Calu3 (cell line): Measurements from ENCODE around the gene OR2W3. TPM values are rescaled to one million over a fixed set of nuclear protein-coding genes. Genes with fewer than 3 reads are reported as not detected.

ENCODE experiments used
- BruUV-seq: library from RNA; stranded (reverse); fragments of 400-500 nt; replicated peaks from 2 replicates; lab custom pipeline; 2021; lab: Mats Ljungman, UMichigan
- CTCF ChIA-PET: fragments of 300-600 bp; sonication (Branson Sonifier 250); formaldehyde crosslinking; loops from one replicate; lab custom pipeline; 2022; ENCODE audit warnings: antibody characterized with exemption; lab: Charles Lee
- DNase-seq: peaks from one replicate; pipeline ENCODE4 v3.0.0; 2022
- H3K27ac Mint-ChIP-seq: one replicate; pipeline ENCODE4 v1.8.0; 2022; ENCODE audit warnings: mixed read lengths; ENCODE audit not compliant: unreplicated experiment
- H3K27me3 Mint-ChIP-seq: one replicate; pipeline ENCODE4 v1.8.0; 2022; ENCODE audit warnings: mixed read lengths; ENCODE audit not compliant: unreplicated experiment
- H3K36me3 Mint-ChIP-seq: one replicate; pipeline ENCODE4 v1.8.0; 2022; ENCODE audit warnings: mild to moderate bottlenecking, moderate library complexity, mixed read lengths; ENCODE audit not compliant: insufficient read depth, unreplicated experiment
- H3K4me1 Mint-ChIP-seq: one replicate; pipeline ENCODE4 v1.8.0; 2022; ENCODE audit warnings: mild to moderate bottlenecking, low read depth, mixed read lengths; ENCODE audit not compliant: unreplicated experiment
- H3K4me3 Mint-ChIP-seq: one replicate; pipeline ENCODE4 v1.8.0; 2022; ENCODE audit warnings: mild to moderate bottlenecking, low read depth, moderate library complexity, mixed read lengths; ENCODE audit not compliant: unreplicated experiment
- H3K9me3 Mint-ChIP-seq: one replicate; pipeline ENCODE4 v1.8.0; 2022; ENCODE audit warnings: low read depth, mixed read lengths; ENCODE audit not compliant: unreplicated experiment
- intact Hi-C: fragments of 100-400 bp; cut with micrococcal nuclease; formaldehyde crosslinking; loops from one replicate; pipeline ENCODE4 v1.10.0; 2022; ENCODE audit not compliant: unreplicated experiment
- total RNA-seq: library from RNA; stranded (reverse); gene quantifications from 2 replicates; pipeline ENCODE4 v1.2.3, GENCODE V29; 2022
- TF ChIP-seq, protein P1 (sequence below): fragments of 200-600 bp; IDR thresholded peaks from one replicate; pipeline ENCODE4 v1.8.0; 2022; ENCODE audit warnings: antibody characterized with exemption; ENCODE audit not compliant: unreplicated experiment

OR2W3 gene
- total RNA-seq, 1 experiment from 2014 or later = not detected

DNA sequence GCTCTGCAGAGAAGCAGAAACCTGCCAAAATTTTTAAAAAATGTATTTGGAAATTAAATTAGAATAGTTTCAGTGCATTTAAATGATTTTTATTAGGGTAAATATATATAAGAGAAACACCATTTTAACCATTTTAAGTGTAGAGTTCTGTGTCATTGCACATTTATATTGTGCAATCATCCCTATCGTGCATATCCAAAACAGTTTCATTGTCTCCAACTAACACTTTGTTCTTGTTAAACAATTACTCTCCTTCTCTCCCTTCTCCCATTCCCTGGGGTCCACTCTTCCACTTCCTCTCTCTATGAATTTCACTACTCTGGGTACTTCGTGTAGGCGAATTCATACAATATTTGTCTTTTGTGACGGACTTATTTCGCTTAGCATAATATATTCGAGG lies 47.2 kb downstream of the OR2W3 start:
- no peak for DNase-seq
- no TSS peak for BruUV-seq
- H3K27ac Mint-ChIP-seq = no peak overlapping the region
- TF ChIP-seq, protein P1, sequence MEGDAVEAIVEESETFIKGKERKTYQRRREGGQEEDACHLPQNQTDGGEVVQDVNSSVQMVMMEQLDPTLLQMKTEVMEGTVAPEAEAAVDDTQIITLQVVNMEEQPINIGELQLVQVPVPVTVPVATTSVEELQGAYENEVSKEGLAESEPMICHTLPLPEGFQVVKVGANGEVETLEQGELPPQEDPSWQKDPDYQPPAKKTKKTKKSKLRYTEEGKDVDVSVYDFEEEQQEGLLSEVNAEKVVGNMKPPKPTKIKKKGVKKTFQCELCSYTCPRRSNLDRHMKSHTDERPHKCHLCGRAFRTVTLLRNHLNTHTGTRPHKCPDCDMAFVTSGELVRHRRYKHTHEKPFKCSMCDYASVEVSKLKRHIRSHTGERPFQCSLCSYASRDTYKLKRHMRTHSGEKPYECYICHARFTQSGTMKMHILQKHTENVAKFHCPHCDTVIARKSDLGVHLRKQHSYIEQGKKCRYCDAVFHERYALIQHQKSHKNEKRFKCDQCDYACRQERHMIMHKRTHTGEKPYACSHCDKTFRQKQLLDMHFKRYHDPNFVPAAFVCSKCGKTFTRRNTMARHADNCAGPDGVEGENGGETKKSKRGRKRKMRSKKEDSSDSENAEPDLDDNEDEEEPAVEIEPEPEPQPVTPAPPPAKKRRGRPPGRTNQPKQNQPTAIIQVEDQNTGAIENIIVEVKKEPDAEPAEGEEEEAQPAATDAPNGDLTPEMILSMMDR = no peak
- H3K27me3 Mint-ChIP-seq = no peaks in the 10 kb centered on the region
- H3K4me1 Mint-ChIP-seq = no peaks in the 10 kb centered on the region
- no peak overlapping the region for H3K4me3 Mint-ChIP-seq
- H3K36me3 Mint-ChIP-seq = no peaks in the 10 kb centered on the region
- intact Hi-C loops = no loop called here
- peaks cover 29% of the 10 kb centered on the region for H3K9me3 Mint-ChIP-seq
- CTCF ChIA-PET = no interaction called here

Other genes starting within 250 kb of the OR2W3 start
- not detected in 2 replicates for gene OR13G1, start 215.8 kb upstream of the OR2W3 start, total RNA-seq
- not detected in 2 replicates for gene OR6F1, start 178.9 kb upstream of the OR2W3 start, total RNA-seq
- gene OR14K1, start 157.0 kb upstream of the OR2W3 start, total RNA-seq = not detected in 2 replicates
- gene OR14A2, start 147.4 kb upstream of the OR2W3 start, total RNA-seq = not detected in 2 replicates
- gene OR1C1, start 135.0 kb upstream of the OR2W3 start, total RNA-seq = not detected in 2 replicates
- not detected in 2 replicates for gene OR14A16, start 71.5 kb upstream of the OR2W3 start, total RNA-seq
- not detected in 2 replicates for gene OR11L1, start 53.7 kb upstream of the OR2W3 start, total RNA-seq
- not detected in 2 replicates for gene TRIM58, start 38.4 kb upstream of the OR2W3 start, total RNA-seq
- not detected in 2 replicates for gene OR2T8, start 24.7 kb downstream of the OR2W3 start, total RNA-seq
- gene OR2AJ1, start 29.3 kb downstream of the OR2W3 start, total RNA-seq = not detected in 2 replicates
- gene OR2L8, start 53.3 kb downstream of the OR2W3 start, total RNA-seq = not detected in 2 replicates
- not detected in 2 replicates for gene OR2AK2, start 69.6 kb downstream of the OR2W3 start, total RNA-seq
- not detected in 2 replicates for gene OR2L5, start 118.1 kb downstream of the OR2W3 start, total RNA-seq
- 0.21 TPM in 1 of 2 replicates, not detected in the other for gene OR2L2, start 134.5 kb downstream of the OR2W3 start, total RNA-seq
- not detected in 2 replicates for gene OR2L3, start 151.2 kb downstream of the OR2W3 start, total RNA-seq
- not detected in 2 replicates for gene OR2L13, start 199.6 kb downstream of the OR2W3 start, total RNA-seq
- not detected in 2 replicates for gene OR2M5, start 249.6 kb downstream of the OR2W3 start, total RNA-seq